Hypothalamus (tissue), 51 donors: ENCODE measurements around the gene ZNF581.

ENCODE experiments used
- DNase-seq, 51 donors: peaks; one replicate each; lab custom pipeline; 2025; lab: John Stamatoyannopoulos, UW

Gene ZNF581

DNA sequence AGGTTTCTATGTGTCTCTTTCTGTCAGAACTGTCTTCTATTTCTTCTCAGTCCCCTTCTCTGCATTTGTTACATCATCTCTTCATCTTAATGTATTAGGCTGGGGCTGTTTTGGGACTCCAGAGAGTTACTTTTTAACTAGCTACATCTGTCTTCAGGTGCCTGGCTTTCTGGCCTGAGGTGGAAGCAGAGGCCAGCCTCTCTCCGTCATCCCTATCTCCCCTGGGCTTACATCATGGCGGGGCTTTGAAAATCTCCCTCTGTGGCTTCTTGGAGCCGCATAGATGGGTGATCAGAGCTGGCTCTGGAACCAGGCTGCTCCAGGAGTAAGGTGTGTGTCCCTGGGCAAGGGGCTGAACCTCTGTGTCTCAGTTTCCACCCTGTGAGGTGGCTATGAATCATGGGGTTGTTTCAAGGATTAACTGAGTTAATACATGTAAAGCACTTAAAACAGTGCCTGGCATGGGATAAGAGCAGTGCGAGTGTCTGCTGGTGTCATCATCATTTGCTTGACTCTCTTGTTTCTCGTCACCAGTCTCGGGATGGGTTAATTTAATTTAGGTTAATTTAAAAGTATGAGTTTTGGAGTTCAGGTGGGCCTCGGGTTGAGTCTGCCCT, 33.5 kb downstream of the ZNF581 start:
- DNase-seq = no peak

DNA sequence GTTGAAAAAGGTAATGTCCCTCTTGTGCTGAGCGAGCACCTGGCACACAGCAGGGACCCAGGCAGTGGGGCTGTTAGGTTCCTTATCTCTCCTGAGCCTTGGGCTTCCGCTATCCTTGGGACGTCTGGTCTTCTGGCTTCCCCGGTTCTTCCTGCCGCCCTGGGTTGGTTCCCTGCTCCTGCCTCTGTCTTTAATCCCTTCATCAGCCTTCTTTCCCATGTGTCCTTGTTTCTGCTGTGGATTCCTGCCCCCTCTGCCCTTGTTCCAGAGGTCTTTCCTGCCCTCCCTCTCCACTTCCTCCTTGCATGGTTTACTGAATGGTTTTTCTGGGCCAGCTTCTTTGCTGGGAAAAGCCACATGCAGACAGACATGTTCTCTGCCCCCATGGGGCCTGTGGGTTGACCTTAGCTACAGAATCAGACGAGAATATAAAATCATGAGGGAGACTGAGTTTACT, 34.2 kb downstream of the ZNF581 start:
- DNase-seq = no peak

DNA sequence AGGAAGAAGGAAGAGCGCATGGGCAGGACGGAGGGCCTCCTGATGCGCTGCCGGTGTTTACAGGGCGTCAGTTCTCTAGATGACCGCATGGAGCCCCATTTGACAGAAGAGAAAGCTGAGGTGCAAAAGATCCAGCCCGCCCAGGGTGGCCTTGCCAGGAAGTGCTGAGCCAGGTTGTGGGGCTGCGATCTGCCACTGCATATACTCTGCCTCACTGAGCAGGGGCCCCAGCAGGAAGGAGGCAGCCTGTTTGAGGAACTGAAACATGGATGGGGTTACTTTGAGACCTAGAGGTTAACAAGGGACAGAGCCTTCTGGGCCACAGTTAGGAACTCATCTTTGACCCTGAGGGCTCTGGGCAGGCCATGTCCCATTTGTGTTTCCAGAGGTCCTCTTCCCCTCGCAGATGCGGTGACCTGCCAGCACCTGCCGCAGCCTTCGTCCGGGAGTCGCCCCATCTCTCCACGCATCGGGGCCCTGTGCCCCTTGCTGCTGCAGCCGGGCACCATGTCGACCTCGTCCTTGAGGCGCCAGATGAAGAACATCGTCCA, 34.7 kb downstream of the ZNF581 start:
- peak in 15 of 51 donors; percentile 4 to 35 (median 17) for DNase-seq

DNA sequence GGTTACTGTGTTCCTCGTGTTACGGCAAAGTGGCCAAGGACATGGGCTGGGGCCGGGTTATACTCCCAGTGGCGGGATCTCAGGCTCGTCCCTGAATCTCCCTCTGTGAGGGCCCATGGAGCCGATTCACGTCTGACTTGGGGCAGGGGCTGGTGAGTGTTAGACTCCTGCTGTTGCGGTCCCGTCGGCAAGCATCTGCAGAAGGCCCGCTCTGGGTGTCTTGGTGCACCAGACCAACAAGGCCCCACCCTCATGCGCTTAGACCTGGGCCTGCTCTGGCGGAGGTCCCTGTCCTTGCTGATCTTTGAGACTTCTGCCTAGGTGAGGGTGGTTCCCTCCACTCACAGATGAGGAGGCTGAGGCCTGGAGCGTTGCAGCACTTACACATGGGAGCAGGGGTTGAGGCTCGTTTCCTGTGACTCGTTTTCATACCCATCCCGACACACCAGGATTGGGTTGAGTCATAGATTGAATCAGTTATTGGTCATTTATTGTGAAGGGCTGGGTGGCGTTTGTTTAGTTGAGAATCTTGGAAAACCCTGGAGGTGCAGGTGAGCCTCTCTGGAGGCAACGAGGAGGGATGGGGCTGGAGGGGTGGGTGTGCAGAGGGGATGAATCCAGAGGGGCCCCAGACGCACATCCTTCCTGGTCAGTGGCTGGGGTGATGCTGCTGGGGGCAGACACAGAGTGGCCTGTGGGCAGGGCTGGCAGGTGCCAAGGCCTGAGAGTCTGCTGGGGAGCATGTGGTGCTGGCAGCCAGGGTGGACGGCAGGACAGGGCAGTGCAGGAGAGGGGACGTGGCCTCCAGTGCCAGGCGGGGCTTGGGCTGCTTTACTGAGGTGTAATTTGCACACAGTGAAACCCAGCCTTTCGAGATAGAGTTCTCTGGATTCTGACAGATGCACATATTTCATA, 36.2 kb downstream of the ZNF581 start:
- DNase-seq = peak in 1 of 51 donors; percentile 26

DNA sequence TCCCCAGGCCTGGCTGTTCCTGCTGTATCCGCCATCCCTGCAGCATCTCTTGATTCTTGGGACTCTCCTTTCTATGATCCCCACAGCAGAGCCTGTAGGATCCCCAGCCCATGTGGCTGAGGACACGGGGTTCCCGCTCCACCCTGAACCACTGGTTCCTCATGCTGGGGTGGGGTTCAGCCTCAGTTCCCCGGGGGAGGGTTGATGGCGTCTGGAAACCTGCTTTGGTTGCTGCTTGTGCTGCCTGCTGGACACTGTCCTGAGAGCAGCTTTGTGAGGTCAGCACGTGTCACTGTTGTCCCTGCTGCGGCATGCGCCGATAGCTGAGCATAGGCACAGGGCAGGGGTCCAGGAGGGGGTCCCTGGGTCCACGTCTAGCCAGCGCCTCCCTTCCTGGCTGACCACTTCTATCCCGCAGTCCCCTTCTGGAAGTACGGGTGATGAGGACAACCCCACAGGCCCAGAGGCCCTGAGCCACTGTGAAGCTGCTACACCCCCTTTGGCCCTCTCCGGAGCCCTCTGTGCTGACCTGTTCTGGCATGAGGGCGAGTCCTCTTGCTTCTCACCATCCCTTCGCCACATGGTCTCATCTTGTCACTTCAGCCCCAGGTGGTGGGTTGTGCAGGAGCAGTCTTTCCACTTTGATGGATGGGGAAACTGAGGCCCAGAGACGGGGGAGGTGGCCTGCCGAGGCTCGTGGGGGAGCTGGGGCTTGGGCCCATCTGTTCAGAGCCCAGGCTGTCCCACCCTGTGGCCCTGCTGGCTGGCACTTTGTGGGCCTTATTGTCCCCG, 37.1 kb downstream of the ZNF581 start:
- DNase-seq = no peak

DNA sequence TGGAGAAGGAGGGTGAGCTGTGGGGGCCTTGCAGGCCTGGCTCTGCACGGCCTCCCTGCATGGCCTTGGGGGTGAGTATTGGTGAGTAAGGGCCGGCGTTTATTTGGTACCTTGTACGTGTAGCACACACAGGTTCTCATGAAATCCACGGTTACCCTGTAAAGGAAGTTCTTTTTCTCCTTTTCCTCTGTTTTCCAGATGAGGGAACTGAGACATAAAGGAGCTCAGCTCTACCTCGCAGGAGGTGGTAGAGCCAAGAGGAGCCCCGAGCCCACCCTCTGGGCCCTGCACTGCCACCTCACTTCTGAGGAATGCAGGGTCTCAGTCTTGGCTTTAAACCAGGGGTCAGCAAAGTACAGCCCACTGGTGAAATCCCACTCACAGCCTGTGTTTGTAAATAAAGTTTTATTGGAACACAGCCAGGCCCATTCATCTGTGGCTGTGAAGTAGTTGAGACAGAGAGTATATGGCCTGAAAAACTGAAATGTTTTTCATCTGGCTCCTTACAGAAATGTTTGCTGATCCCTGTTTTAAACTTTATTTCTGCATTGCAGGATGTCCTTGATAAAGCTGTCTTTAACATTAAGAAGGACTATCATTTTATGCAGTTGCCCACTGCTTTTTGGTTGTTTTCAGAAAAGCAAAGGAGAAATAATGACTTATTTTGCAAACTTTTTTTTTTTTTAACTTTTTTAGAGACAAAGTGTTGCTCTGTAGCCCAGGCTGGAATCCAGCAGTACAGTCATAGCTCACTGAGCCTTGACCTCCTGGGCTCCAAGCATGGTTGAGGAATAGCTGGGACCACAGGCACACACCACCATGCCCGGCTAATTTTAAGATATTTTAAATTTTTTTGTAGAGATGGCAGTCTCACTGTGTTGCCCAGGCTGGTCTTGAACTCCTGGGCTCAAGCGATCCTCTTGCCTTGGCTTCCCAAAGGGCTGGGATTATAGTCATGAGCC, 38.0 kb downstream of the ZNF581 start:
- DNase-seq = no peak

DNA sequence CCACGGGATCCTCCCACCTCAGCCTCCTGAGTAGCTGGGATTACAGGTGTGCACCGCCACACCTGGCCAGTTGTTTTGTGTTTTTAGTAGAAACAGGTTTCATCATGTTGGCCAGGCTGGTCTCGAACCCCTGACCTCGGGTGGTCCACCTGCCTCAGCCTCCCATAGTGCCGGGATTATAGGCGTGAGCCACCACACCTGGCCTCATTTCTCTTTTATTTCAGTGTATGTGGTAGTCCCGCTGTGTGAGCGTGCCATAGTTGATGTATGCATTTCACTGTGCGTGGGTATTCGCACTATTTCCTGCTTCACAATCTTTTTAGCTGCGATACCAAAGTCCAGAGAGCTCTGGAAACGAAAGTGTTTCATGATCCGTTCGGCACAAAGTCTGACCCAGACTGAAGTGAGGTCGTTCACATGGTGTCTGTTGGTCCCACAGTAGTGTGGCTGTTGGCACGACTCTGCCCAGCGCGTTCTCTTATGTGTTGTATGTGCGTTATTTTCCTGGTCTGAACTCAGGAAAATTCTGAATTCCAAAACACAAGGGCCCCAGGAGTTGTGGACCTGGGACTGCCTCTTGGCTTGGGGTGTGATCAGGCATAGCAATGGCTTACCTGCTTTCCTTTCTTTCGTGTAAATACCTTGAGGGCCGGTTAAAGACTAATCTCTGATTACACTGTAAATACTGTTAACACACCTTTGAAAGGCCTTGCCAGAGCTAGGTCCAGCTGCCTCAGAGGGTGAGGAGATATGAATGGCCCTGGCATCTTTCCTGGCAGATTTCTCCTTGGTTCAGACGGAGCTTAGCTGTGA, 40.2 kb downstream of the ZNF581 start:
- DNase-seq = no peak

DNA sequence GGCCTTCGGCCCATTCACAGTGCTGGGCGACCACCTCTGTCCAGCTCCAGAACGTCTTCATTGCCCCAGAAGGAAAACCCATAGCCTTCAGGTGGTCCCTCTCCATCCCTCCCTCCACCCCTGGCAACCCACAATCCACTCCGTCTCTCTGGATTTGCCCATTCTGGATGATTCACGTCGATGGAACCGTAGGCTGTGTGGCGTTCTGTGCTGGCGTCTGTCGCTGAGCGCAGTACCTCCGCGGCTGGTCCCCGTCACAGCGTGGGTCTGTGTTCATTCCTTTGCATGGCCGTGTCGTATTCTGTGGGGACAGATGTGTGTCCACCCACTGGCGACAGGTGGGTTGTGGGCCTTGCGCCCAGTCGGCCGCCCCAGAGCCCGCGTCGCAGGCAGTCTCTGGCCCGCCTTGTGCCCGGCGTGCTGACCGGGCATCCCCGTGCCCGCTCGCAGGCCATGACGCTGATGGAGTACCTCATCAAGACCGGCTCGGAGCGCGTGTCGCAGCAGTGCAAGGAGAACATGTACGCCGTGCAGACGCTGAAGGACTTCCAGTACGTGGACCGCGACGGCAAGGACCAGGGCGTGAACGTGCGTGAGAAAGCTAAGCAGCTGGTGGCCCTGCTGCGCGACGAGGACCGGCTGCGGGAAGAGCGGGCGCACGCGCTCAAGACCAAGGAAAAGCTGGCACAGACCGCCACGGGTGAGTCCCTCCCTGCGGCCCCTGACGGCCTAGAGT, 41.7 kb downstream of the ZNF581 start:
- no peak for DNase-seq

DNA sequence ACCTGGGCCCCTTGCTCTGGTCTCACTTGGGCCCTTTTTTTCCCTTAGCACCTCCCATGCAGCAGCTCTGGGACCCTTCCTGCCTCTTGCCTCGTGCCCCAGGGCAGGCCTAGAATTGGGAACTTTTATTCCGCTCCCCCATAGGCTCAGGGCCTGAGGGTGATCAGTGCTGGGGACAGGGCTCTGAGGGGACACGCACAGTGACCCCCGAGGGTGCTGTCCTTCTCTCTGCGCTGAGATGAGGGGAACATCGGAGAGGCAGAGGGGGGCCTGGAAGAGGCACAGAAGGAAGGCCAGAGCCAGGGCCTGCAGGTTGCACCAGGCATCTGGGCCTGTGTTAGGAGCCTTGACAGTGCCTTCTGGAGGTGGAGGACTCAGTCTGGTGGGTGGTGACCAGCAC, 42.3 kb downstream of the ZNF581 start:
- no peak for DNase-seq

DNA sequence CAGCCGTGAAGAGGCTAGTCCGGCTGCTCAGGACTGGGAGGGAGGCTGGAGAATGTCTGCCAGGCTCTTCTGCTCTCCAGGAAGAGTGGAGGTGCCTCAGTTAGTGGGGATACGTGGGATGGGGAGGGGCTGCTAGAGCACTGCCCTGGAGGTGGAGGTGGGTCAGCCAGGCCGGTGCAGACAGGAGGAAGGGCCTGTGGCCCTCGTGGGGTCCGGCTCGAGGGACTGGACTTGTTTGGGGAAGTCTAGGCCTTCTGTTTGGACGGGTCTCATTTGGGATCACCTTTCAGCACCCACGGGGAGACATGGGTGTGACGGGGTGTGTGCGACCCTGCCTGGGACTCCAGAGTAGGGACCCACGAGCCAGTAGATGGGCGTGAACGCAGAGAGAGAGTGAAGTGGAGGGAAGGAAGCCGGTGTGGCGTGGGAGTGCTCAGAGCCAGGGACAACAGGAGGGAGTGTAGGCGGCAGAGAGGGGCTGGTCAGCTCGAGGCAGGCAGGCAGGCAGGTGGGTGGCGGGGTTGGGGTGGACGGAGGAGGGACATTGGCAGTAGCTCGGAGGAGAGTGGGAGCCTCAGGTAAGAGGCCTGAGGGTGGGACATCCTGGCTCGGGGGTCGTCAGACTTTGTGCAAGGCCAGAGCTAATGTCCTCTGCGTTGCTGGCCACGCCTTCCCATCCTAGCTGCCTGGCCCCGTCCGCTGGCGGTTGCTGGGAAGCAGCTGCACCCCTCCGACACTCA, 43.0 kb downstream of the ZNF581 start:
- DNase-seq = no peak

DNA sequence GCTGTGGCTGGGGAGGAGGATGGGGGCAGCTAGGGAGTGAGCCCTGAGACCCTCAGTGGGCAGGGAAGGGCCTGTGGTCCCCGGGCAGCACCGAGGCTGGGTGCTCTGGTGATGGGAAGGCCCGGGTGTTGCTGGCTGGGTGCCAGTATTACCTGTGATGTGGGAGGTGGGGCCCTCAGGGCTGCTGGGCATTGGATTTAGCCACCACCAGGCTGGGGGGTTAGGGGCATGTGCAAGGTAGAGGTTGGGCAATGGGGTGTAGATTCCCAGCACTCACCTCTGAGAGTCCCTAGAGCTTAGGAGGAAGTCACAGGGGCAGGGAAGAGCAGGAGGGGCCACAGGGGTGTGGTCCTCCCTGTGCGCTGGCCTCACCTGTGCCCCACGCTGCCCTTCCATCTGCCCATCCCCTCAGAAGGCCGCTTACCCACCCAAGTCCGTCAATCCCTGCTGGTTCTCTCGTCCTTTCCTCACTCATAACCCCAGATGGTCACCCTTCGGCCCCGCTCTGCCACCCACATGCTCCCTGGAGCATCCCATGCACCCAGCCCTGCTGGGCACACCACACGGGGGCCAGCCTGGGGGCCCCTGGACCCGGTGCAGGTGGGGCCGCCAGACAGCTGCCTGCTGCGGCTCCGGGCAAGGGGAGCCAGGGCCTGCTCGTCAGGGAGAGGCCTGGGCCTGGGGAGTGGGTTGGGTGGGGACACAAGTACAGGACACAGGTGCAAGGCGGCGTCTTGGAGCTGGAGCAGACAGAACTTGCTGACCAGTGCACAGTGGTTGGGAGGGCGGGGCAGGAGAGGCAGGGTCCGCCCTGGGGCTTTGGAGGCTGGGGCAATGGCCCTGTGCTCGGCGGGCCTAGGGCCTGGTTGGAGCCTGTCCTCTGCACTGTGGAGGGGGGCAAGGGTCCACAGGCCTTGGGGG, 44.1 kb downstream of the ZNF581 start:
- DNase-seq = no peak

DNA sequence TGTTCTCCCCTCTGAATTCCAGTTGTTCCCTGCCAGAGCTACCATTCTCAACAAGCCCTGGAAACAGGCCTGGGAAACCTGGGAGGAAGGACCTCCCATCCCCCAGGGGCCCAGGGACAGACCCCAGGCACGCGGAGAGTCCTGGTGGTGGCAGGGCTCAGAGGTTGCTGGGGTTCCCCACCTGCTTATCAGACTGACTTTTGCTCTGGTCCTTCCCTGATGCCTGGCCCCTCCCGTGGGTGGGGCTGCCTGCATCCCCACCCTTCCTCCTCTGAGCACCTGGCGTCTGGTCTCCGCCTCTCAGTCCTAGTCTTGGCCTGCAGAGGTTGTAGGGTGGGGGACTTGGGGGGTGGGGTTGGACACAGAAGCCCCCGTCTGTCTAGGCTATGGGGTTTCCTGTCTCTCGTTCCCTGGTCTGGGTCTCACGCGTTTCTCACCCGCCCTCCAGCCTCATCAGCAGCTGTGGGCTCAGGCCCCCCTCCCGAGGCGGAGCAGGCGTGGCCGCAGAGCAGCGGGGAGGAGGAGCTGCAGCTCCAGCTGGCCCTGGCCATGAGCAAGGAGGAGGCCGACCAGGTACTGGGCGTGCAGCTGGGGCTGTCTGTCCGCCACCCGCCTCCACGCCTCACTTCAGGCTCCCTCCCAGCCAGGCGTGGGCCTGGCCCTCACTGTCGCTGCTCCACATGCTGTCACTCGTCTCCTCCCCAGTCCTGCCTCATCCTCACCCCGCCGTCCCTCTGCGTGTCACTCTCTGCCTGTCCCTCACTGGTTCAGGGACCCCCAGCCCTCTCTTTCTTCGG, 45.2 kb downstream of the ZNF581 start:
- peak in 3 of 51 donors; percentile 8 to 39 (median 10) for DNase-seq

DNA sequence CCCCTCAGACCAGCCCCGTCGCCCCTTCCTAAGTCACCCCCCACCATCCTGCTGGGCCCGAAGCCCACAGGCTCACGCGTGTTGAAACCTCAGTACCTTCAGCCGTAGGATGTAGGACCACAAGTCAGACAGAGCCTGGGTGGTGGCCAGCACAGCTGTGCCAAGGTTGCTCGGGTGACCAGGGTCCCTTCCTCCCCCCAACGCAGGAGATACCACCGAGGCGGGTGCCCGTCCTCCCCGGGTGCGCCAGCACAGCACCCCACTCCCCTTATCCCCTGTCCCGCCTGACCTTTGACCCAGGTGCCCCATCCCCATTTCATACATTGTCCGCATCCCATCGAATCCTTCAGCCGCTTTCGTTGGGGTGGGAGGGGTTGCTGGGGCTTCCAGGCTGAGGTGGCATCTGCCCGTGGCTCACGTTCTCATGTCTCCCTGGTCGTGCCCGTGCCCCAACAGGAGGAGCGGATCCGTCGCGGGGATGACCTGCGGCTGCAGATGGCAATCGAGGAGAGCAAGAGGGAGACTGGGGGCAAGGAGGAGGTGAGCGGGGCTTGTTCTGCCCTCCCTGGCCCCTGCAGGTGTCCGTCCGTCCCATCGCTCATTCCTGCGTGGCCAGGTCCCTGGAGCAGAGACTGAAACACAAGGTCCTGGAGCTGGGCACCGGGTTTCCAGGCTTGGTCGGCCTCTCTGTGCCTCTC, 46.1 kb downstream of the ZNF581 start:
- no peak for DNase-seq

DNA sequence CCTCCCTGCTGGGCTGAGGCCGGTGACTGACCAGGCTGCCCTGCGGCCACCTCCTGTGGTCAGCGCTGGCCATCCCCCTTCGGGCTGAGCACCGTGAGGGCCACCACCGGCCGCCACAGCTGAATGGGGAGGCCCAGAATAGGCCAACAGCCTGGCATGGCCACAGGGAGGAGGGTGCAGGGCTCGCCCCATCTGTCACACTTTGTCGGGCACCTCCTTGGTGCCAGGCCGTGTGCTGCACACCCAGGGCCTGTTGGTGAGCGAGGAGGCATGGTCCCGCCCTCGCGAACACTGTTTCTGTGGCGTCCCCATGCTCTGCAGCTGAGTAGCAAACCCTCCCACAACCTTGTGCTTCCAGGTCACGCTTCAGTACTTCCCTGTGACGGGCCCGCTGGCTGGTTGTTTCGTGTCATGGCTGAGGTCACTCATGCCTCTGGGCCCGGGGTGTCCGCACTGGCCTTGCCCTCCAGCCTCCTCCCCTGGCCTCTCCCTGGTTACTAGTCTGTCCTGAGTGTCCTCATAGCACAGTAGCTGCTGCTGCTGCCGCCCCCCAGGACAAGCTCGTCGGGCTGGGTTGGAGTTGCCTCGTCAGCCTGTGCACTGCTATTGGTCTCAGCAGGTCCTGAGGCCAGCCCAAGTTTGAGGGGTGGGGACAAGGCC, 46.8 kb downstream of the ZNF581 start:
- DNase-seq = no peak
